Stimulated activated CD8-positive, alpha-beta memory T cell treated with anti-CD3 and anti-CD28 coated beads, Interleukin-4, amount 100 ng/mL, for 48 hours (primary cell): Measurements from ENCODE around the gene PSMB3.

ENCODE experiments used
- DNase-seq: peaks from one replicate; pipeline ENCODE4 v3.0.0-alpha.2; 2020

PSMB3 gene

DNA sequence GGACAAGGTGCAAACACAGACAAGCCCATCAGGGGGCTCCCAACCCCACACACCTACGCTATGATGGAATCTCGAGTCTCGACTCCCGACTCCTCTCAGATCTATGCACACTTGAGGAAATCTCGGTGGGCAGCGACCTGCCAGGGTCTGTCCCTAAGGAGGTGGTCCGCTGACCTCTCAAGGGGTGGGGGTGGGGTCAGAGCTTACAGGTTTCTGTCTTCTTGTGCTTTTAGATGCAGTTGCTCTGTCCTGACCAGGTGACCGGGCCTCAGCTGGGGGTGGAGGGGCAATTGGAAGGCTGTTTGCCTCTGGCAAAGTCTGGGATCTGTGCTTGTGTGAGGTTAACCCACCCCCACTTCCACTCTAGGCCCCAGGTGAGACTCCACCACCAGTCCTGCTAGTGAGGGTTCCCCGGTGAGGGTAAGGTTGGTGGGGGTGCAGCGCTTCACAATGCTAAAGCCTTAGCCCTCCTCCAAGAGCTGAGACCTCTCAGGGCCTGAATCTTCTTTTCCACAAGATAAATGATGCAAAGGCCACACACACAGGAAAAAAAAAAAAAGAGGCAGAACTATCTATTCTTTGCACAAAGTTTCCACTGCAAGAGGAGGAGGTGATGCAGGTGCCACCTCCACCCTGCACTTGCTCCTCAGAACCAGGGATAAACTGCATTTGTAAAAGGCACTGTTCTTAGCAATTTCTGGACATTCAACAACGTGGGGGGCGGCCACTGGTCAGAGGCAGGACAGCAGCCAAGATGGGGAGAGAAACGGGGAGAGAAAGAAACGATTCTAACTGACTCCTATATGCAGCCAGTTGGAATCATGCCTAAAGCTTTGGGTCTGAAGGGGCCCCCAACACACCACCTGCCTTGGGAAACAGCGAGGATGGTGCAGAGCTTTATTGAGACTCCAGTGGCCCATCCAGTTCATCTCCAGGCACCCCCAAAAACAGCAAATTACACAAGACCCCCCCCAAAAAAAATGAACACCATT is 18.3 kb upstream of the PSMB3 start:
- DNase-seq, result peak; percentile 50

DNA sequence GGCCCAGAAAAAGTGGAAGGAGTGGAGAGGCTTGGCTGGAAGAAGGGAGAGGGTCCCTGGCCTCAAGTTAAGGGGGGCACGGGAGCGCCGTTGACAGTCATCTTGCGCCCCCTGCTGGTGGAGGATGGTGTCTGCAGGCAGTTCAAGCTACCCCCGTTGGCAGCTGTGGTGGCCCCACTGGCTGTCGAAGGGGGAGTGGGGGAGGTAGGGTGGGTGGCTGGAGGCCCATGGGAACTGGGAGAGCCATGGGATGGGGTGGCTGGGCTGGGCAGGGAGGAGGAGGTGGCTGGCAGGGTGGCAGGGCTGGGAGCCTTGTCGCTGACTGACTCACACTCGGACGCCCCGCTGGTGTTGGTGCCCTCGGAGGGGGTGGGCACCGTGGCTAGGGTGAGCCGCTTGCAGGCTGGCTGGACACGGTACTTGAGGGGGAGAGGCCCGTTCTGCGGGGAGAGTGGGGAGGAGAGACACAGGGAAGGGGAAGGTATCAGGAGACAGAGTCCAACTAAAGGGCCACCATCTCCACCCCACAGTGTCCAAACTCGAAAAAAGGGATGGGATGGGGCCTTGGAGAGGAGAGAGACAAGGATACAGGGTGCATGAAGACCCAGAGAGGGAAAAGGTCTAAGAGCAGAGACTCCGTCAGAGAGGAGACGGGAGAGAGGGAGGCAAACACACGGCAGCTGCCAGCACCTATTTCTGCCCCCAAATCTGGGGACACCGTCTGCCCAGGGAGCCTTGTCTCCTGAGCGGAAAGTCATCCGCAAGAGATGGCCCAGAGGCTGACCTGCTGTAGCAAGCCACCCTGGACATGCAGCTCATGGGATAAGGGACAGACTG is 17.2 kb upstream of the PSMB3 start:
- DNase-seq, result peak; percentile 91

DNA sequence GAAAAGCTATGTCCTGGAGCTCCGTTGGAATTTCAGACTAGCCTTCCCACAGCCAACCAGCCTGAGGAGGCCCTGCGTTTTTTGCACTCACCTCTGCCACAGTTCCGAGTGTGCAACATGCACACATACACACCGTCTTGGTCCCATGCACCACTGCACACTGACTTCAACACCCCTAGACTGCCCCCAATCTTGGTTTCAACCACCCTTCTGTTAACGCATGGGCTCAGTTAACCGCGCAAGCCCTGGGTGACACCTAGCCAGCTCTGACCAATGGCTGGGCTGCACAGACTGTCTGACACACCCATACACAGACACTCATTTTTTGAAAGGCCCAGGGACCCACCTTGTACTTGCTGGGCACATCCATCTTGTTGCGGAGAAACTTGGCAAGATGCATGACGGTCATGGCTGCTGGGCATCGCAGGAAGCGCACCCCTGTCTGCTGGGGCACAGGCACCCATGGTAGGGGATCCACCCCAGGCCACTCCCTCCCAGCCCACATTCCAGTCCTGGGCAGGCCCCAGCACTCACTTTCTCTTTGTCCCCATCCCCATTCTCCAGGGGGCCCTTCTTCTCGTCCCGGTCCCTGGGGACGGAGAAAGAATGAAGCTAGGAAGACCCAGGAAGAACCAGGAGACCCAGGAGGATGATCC is 14.4 kb upstream of the PSMB3 start:
- no peak for DNase-seq

DNA sequence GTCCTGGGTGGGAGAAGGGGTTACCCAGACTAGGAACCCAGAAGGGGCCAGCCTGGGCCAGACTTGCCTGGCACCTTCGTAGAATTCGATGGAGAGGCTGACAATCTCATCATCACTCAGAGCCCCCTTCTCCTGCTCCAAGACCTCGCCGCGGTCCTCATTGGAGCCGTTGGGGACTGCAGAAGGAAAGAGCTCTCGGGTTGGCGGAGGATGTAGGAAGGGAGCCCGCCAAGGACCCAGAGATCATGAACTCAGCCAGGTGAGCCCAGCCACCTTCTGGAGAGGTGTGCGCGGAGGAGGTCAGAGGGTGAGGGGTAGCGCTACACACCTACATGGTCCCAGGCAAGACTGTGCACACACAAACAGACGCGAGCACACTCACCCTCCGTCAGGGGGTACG is 13.9 kb upstream of the PSMB3 start:
- no peak for DNase-seq

DNA sequence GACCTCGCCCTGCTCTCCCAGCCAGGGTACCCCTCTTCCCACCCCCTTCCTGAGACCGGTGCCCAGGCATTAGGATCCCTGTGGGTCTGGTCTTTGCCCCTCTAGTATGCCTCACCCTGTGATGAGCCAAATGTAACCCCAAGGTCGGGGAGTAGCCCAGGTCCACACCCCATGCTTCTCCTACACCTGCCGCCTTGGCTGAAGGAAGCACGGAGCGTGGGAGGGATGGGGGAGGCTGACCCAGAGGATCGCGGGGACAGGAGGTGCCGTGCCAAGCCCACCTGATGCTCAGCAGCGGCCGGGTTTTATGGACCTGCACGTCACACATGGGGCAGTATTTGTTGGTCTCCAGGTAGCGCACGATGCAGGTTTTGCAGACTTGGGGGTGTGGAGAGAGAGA is 13.2 kb upstream of the PSMB3 start:
- no peak for DNase-seq

DNA sequence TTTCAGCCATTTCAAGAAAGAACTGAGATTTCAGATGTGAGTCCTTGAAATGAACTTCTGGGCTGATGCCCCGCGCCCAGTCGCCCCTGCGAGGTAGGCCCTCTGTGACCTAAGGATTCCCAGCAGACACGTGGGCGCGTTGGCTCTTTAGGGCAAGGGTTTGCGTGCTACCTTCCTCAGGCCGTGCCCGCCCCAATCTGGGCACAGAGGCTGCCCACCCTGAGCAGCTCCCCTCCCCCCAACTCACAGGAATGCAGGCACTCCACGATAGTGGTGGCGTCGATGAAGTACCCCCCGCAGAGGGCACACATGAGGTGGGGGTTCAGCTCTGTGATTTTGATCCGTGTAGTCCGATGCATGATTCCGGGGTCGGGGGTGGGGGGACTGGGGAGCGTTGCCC is 12.5 kb upstream of the PSMB3 start:
- DNase-seq, result no peak

DNA sequence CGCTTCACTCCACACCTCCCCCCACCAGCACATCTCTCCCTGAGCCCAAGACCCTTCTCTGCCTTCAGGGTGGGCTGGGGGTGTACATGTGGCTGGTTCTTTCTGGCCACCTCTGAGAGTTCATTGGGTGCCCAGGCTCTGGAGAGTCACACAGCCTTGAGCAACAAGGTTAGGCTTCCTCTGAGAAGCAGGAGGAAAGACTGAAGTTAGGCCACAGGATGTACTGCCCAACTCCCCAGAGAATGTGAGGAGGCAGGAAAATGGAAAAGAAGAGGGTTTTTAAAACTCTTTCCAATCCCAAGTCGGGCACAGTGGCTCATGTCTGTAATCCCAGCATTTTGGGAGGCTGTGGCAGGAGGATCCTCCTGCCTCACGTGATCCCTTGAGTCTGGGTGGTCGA is 11.7 kb upstream of the PSMB3 start:
- no peak for DNase-seq

DNA sequence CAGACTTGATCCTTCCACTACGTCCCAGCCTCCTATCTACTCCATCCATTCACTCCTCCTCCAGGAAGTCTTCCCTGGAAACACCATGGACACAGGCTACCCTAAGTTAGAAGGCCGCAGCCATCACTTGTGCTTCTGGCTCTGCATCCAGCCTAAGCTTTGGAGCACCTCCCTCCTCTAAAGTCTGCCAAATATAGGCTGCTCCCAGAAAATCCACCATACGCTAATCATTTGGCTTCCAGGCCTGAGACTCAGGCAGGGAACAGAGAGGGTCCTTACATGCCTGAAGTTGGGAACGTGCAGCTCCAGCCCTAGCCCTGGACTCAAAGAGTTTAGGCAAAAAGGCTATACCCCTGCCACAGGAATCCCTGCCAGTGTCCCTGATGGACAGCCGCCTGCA is 11.1 kb upstream of the PSMB3 start:
- DNase-seq, result no peak

DNA sequence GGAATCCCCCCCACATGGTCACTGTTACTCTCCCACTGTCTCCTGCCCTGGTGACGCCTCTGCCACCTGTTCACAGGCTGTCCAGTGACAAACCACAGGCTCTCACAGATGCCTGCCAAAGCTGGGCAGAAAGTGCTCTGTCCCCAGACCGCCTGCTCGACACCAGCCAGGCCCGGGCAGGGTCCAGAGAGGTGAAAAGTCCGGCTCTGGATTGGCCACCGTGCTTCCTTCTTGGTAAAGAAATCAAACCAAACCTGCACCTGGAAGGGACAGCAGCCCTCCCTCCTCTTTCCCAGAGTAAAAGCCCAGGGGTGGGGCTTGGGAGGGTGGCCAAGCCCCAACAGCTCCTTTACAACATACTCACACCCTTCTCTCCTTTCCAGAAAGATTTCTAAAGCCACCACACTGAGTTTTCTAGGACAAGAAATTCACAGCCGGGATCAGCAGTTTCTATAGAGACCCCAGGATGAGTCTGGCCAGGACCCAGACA is 10.6 kb upstream of the PSMB3 start:
- no peak for DNase-seq

DNA sequence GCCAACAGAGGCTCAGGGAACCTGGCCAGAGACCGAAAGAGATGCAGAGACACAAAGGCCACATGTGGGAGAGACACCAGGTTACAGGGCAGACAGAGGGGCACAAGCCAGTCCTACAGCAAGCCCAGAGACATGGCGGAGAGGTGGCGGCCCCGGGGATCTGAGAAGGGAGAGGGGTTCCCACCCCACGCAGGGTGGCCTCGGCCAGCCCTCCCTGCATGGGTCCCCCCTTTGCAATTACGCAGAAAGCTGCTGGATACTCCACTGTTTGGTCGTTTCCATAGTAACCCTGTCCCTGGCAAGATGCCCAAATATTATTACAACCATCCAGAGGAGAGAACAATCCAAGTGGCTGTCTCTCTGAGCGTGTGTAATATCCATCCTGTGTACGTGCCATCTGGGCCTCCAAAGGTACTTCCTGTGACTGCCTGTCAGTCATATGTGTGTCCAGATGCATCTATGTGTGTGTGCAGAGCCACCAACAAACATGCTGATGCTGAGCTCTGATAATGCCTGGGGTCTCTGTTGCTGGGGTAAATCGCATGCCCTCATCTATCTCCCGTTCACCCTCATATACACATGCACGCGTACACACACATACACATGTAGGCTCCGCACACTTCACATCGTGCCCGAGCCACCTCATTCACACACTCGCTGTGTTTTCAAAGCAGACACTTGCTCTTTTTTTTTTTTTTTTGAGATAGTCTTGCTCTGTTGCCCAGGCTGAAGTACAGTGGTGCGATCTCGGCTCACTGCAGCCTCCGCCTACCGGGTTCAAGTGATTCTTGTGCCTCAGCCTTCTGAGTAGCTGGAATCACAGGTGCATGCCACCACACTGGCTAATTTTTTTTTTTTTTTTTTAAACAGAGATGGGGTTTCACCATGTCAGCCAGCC is 9.9 kb upstream of the PSMB3 start:
- DNase-seq, result no peak

DNA sequence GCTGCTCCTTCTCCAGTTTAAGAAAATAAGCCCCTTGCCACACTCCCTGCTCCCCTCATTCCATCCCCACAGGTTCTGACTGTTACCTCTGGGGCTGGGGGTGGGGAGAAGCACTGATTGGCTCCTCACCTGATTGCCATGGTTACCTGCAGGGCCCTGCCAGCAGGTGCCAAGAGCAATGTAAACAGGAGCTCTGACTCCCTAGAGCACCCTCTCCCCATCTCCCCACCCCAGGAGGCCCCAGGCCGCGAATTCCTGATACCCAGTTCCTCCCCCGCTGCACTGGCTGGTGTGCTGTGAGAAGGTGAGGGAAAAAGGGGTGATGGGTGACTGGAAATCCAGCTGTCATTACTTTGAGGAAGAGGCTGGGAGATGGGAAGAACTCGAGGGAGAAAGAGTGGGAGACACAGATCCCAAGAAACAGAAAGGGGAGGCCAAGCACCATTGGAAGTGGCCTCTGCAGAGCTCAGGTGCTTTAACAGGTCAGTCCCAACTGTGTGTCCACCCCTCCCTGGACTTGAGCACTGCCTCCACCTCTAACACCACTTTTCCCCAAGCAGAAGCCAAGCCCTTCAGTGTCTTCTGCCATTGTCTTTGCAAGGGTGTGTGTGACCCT is 8.9 kb upstream of the PSMB3 start:
- no peak for DNase-seq

DNA sequence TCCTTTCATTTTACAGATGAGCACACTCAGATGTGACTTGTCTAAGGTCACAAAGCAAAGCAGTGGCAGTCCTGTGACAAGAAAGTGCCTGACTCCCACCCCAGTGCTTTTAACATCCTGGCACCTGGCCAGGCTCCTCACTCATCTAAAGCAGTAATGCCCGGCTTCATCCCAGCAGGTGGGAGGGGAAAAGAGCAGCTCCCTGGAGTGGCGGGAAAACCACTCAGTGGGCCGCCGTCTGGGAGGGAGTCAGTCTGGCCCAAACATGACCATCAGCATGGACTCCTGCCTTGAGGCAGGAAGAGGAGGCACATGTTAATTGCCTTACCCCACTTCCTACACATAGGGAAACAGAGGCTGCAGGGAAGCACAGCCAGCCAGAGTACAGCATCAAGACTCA is 7.0 kb upstream of the PSMB3 start:
- no peak for DNase-seq

DNA sequence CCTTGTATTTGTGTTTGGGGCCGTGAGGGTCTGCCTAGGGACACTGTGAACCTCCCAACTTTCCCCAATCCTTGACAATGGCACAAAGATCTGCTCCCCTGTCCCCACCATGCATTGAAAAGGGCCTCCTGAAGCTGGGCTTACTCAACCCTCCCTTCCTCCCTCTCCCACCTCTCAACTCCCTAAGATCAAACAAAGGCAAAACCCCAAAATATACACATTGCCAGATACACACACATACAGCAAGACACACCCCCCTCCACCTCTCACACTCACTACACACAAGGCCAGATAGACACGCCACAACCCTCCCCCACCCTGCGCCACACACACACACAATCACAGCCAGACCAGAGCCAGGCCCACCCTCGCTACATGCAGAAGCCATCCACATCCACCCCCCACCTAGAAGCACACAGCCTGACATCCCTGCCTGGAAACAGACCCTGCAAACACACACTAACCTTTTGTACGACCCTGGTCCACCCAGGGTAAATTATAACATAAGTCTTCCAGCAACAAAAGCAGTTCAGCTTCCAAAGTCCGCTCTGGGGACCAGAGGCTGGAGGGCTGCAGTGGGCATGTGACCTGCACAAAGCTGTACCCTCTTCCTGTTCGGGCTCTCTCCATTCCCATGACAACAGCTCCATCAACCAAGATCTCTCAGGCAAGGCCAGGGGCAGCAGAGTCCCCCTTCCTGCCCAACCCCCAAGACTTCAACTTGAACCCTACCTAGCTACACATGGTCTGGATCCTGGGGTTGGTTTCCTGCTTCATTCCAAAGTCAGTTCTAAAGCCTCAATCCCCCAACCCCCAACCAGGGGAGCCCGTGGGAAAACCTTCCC is 6.3 kb upstream of the PSMB3 start:
- DNase-seq, result no peak

DNA sequence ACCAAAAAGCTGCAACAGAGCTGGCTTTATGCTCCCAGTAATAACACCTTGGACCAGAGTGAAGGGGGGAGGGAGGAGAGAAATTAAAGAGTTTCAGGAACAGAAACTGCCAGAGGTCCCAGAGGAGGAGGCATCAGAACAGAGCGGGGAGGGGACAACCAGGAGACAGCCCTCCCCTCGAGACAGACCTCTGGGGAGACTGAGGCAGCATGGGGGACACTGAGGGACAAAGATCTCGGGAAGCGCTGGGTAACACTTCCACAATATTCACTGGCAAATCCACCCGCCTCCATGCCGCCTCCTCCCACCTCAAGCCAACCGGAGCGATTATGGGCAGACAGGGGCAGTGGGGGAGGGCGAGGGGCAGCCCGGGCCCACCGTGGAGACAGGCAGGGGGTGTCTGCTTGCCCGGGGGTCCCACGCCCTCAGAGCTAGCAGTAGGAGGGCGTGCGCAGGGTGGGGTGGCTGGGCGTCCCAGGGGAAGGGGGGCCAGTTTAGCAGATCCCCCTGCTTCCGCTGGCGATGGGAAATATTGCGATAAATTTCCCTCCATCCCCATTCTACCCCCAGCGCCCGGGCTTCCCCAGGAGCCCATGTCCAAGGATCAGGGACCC is 5.6 kb upstream of the PSMB3 start:
- DNase-seq, result no peak

DNA sequence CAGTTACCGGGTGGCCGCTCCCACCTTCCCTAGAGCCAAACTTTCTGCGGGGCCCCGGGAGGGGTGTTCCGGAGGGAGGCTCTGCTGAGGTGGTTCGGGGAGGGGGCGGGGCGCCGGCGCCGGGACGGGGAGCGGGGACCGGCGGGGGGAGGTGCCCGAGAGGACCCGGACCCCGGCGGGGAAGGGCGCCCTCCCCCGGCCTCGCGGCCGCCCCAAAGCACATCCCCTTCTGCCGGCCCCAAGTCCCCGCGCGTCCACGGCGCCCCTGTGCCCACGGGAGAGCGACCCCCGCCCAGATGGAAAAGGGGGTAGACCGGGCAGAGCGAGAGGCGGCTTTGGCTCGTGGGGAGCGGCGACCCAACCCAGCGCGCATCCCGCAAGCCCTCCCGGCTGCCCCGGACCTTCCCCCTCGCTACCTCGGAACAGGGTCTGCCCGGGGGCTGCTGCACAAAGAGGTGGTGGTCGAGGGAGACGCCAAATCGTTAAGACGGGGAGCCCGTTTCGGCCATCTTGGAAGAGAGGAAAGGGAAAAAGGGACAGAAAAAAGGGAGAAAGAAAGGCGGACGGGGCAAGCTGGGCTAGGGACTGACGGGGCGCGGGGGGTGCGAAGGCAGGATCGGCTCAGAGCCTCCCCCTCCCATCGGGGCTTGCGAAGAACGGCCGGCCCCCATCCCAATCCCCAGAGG is 4.9 kb upstream of the PSMB3 start:
- DNase-seq, result peak; percentile 46

DNA sequence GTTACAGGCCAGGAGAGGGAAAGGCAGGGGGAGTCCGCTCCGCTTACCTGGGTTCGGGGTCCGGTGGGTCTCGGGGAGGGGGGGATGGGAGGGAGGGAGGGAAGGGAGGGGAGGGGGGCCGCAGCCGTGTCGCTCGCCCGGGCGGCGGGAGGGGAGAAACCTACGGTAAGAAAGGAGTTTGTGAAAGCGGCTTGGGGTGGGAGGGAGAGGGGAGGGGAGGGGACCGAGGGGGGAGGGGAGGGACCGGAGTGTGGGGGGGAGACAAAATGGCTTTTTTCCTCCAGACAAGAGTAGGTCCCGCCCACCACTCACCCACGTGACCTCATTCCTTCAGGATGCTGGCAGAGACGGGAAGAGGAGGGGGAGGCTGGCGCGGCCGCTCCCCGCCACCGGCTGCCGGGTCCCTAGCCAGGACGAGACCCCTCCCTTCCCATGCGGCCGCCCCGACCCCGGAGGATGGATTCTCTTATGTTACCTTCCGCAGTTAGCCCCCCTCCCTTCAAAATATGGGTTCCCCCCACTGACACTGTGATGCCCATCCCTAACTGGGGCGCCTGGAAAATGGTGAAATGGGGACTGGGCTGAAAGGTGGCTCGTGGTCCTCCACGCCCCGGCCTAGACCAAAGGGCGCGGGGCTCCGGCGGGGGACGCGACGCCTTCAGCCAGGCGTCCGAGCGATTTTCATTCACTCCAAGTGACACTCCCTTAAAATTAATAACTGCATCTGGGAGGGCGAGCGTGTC is 4.2 kb upstream of the PSMB3 start, which contains the start of gene PCGF2:
Gene PCGF2 (minus strand): TSS at position 188 of the 743 bp plus-strand sequence. CDS start 7,934 bp downstream, outside the sequence.
- DNase-seq, result peak; percentile 54

DNA sequence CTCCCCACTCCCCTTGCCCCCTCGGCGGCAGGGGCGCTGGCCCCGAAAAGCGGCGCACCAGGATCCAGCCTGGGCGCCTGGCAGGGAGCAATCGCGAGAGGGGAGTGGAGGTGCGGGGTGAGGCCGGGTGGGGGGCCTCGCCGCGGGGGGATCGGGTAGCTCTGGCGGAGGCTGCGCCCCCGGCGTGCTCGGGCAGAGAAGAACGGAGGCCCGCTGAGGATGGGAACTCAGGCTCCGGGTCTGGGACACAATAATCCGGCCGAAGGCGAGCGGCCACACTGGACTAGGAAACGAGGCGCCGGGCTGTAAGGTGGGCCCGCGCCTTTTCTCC is 3.7 kb upstream of the PSMB3 start:
- no peak for DNase-seq

DNA sequence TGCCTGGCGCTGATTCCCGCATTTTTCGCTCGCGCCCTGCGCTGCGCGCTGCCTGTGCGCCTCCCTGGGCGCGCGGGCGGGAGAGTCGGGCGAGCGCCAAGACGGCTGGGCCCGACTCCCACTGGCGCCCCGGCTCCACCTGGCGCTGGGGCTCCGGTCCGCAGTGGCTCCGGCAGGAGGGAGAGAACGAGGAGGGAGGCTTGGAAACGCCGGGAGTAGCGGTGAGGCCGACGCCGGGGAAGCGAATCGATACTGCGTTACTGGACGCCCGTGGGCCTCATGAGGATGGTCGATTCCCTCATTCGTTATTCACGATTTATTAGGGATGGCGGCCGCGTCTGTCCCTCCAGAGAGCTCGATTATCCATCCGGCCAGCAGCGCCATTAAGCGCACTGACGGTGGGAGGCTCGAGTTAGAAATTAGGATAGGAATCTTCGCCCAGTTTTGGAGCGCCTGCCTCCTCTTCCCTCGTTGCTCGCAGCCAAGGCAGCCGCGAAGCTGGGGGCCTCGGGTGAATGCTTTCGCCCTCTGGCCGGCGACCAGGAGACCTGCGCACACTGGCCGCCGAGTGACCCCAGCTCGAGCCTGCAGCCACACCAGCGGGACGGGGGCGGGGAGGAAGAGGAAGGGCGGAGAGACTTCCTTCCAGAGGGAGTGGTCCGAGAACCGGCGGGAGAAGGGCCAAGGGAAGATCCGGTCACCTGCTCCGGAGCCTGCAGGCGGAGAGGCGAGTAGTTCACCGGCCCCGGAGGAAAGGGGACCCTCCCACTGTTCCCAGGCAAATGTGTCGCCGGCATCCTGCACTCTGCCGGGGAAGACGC is 3.1 kb upstream of the PSMB3 start:
- DNase-seq, result no peak
